Body of pancreas (tissue), 4 donors: ENCODE measurements around the gene EYA3.

Source experiments
- POLR2A ChIP-seq, 3 donors: fragments of 450-650 bp; IDR thresholded peaks; one replicate each; pipeline ENCODE4 v1.6.1; 2016; ENCODE audit warnings: antibody characterized with exemption in 3 of 3, mild to moderate bottlenecking in 2 of 3
- TF ChIP-seq, protein P1 (sequence below), 7 experiments: fragments of 450-650 bp in 4 of 7; fragments of 200-600 bp in 3 of 7; sonication (generic) in 3 of 7; IDR thresholded peaks; one replicate each; pipeline ENCODE4 v1.5.1; 2016 to 2019; ENCODE audit warnings: antibody characterized with exemption in 7 of 7

GRCh38 chr1:28102189-28102588 is 13.8 kb upstream of the EYA3 start:
- TF ChIP-seq, protein P1, sequence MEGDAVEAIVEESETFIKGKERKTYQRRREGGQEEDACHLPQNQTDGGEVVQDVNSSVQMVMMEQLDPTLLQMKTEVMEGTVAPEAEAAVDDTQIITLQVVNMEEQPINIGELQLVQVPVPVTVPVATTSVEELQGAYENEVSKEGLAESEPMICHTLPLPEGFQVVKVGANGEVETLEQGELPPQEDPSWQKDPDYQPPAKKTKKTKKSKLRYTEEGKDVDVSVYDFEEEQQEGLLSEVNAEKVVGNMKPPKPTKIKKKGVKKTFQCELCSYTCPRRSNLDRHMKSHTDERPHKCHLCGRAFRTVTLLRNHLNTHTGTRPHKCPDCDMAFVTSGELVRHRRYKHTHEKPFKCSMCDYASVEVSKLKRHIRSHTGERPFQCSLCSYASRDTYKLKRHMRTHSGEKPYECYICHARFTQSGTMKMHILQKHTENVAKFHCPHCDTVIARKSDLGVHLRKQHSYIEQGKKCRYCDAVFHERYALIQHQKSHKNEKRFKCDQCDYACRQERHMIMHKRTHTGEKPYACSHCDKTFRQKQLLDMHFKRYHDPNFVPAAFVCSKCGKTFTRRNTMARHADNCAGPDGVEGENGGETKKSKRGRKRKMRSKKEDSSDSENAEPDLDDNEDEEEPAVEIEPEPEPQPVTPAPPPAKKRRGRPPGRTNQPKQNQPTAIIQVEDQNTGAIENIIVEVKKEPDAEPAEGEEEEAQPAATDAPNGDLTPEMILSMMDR (IDR thresholded peaks at IDR 0.05) = no peak
- TF ChIP-seq POLR2A (IDR thresholded peaks at IDR 0.05) = no peak
